ENCODE results near the gene SLC47A2.

GRCh38 chr17:19736071-19736470 lies 19.7 kb upstream of the SLC47A2 start:
- TF ChIP-seq, protein P1, sequence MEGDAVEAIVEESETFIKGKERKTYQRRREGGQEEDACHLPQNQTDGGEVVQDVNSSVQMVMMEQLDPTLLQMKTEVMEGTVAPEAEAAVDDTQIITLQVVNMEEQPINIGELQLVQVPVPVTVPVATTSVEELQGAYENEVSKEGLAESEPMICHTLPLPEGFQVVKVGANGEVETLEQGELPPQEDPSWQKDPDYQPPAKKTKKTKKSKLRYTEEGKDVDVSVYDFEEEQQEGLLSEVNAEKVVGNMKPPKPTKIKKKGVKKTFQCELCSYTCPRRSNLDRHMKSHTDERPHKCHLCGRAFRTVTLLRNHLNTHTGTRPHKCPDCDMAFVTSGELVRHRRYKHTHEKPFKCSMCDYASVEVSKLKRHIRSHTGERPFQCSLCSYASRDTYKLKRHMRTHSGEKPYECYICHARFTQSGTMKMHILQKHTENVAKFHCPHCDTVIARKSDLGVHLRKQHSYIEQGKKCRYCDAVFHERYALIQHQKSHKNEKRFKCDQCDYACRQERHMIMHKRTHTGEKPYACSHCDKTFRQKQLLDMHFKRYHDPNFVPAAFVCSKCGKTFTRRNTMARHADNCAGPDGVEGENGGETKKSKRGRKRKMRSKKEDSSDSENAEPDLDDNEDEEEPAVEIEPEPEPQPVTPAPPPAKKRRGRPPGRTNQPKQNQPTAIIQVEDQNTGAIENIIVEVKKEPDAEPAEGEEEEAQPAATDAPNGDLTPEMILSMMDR (optimal IDR thresholded peaks at IDR 0.05 in 1 of 3, IDR thresholded peaks at IDR 0.05 in 1 of 3, conservative IDR thresholded peaks at IDR 0.05 in 1 of 3; ENCODE audit: extremely low read depth in 1 of 3, insufficient read depth in 2 of 3, low read length in 3 of 3): no peak
- no peak for TF ChIP-seq EZH2 (IDR thresholded peaks at IDR 0.05; ENCODE audit: low read length)
